H9 (cell line): ENCODE measurements around the gene GFI1B. TPM values are rescaled to one million over a fixed set of nuclear protein-coding genes. Genes with fewer than 3 reads are reported as not detected.

ENCODE experiments used
- DNase-seq: peaks from one replicate; pipeline ENCODE4 v3.0.0-alpha.2; 2017
- H2AFZ ChIP-seq: one replicate; pipeline ENCODE4 v1.6.1; 2013; ENCODE audit warnings: mild to moderate bottlenecking, low read length, control low read depth, moderate library complexity
- H2AK5ac ChIP-seq: 2 replicates; pipeline ENCODE4 v1.6.1; 2013; ENCODE audit warnings: low read length, control low read depth, mixed read lengths; ENCODE audit not compliant: insufficient read length
- H2BK120ac ChIP-seq: one replicate; pipeline ENCODE4 v1.6.1; 2013; ENCODE audit warnings: low read depth, mild to moderate bottlenecking, low read length, control low read depth, inconsistent platforms; ENCODE audit not compliant: poor library complexity, severe bottlenecking
- H2BK12ac ChIP-seq: 2 replicates; pipeline ENCODE4 v1.6.1; 2013; ENCODE audit warnings: low read length, control low read depth, mixed read lengths, low read depth; ENCODE audit not compliant: insufficient read length
- H2BK15ac ChIP-seq: 2 replicates; pipeline ENCODE4 v1.6.1; 2013; ENCODE audit warnings: low read depth, low read length, control low read depth
- H2BK20ac ChIP-seq: one replicate; pipeline ENCODE4 v1.6.1; 2013; ENCODE audit warnings: low read depth, mild to moderate bottlenecking, low read length, control low read depth, inconsistent platforms; ENCODE audit not compliant: poor library complexity, severe bottlenecking
- H2BK5ac ChIP-seq: 2 replicates; pipeline ENCODE4 v1.6.1; 2013; ENCODE audit warnings: low read length, control low read depth, mixed read lengths; ENCODE audit not compliant: insufficient read length
- H3K14ac ChIP-seq: 2 replicates; pipeline ENCODE4 v1.6.1; 2013; ENCODE audit warnings: low read length, control low read depth; ENCODE audit not compliant: insufficient read depth
- H3K18ac ChIP-seq: 2 replicates; pipeline ENCODE4 v1.6.1; 2013; ENCODE audit warnings: low read depth, mild to moderate bottlenecking, mixed read lengths, low read length, control low read depth; ENCODE audit not compliant: insufficient read length
- H3K23ac ChIP-seq: 2 replicates; pipeline ENCODE4 v1.6.1; 2013; ENCODE audit warnings: low read length, control low read depth, mixed read lengths, low read depth; ENCODE audit not compliant: insufficient read length
- H3K23me2 ChIP-seq: 2 replicates; pipeline ENCODE4 v1.6.1; 2013; ENCODE audit warnings: low read depth, mild to moderate bottlenecking, mixed read lengths, low read length, control low read depth; ENCODE audit not compliant: insufficient read length, poor library complexity, severe bottlenecking
- H3K27ac ChIP-seq: 2 replicates; pipeline ENCODE4 v1.5.1; 2013; ENCODE audit warnings: low read length, control low read depth, mixed read lengths, low read depth; ENCODE audit not compliant: insufficient read length
- H3K27me3 ChIP-seq: 2 replicates; pipeline ENCODE4 v1.6.1; 2013; ENCODE audit warnings: low read length, control low read depth, inconsistent platforms; ENCODE audit not compliant: insufficient read depth
- H3K4ac ChIP-seq: 2 replicates; pipeline ENCODE4 v1.6.1; 2013; ENCODE audit warnings: low read depth, mild to moderate bottlenecking, control low read depth, inconsistent platforms, low read length, moderate library complexity
- H3K4me1 ChIP-seq: 2 replicates; pipeline ENCODE4 v1.6.1; 2013; ENCODE audit warnings: low read length, control low read depth, inconsistent platforms; ENCODE audit not compliant: insufficient read depth
- H3K4me2 ChIP-seq: 2 replicates; pipeline ENCODE4 v1.6.1; 2013; ENCODE audit warnings: low read length, control low read depth, mixed read lengths; ENCODE audit not compliant: insufficient read length, insufficient read depth
- H3K56ac ChIP-seq: 2 replicates; pipeline ENCODE4 v1.6.1; 2013; ENCODE audit warnings: low read depth, mild to moderate bottlenecking, mixed read lengths, low read length, control low read depth; ENCODE audit not compliant: insufficient read length
- H3K79me1 ChIP-seq: 2 replicates; pipeline ENCODE4 v1.6.1; 2013; ENCODE audit warnings: low read depth, mild to moderate bottlenecking, moderate library complexity, low read length, control low read depth, inconsistent platforms; ENCODE audit not compliant: insufficient read depth, poor library complexity, severe bottlenecking
- H3K79me2 ChIP-seq: 2 replicates; pipeline ENCODE4 v1.6.1; 2013; ENCODE audit warnings: low read length, control low read depth, inconsistent platforms; ENCODE audit not compliant: insufficient read depth
- H3K9ac ChIP-seq: 2 replicates; pipeline ENCODE4 v1.6.1; 2013; ENCODE audit warnings: low read length, control low read depth, mixed read lengths; ENCODE audit not compliant: insufficient read length; ENCODE audit errors: extremely low read depth
- H3K9me3 ChIP-seq: one replicate; pipeline ENCODE4 v1.6.1; 2013; ENCODE audit warnings: low read depth, low read length, inconsistent platforms; ENCODE audit not compliant: control insufficient read depth
- H3T11ph ChIP-seq: one replicate; pipeline ENCODE4 v1.6.1; 2013; ENCODE audit warnings: mild to moderate bottlenecking, low read length, control low read depth, inconsistent platforms
- H4K20me1 ChIP-seq: one replicate; pipeline ENCODE4 v1.6.1; 2013; ENCODE audit not compliant: control insufficient read depth, insufficient read length, insufficient read depth
- H4K5ac ChIP-seq: 2 replicates; pipeline ENCODE4 v1.6.1; 2013; ENCODE audit warnings: low read depth, mild to moderate bottlenecking, mixed read lengths, low read length, control low read depth; ENCODE audit not compliant: insufficient read length
- H4K8ac ChIP-seq: replicated peaks from 2 replicates; pipeline ENCODE4 v1.6.1; 2013; ENCODE audit warnings: low read length, control low read depth, mixed read lengths, low read depth; ENCODE audit not compliant: insufficient read length
- H4K91ac ChIP-seq: 2 replicates; pipeline ENCODE4 v1.6.1; 2013; ENCODE audit warnings: low read depth, mild to moderate bottlenecking, moderate library complexity, mixed read lengths, low read length, control low read depth; ENCODE audit not compliant: insufficient read length
- H3K27ac Mint-ChIP-seq, 3 experiments: 2 replicates in 2 of 3; 3 replicates in 1 of 3; pipeline ENCODE4 v1.8.0; 2020 to 2021; ENCODE audit warnings: mixed read lengths in 3 of 3, mild to moderate bottlenecking in 1 of 3, moderate library complexity in 1 of 3
- H3K27me3 Mint-ChIP-seq: 2 replicates; pipeline ENCODE4 v1.8.0; 2021; ENCODE audit warnings: low read depth, mild to moderate bottlenecking, moderate library complexity, mixed read lengths
- H3K36me3 Mint-ChIP-seq, 3 experiments: 2 replicates in 2 of 3; 3 replicates in 1 of 3; pipeline ENCODE4 v1.8.0; 2020 to 2021; ENCODE audit warnings: low read depth in 3 of 3, mixed read lengths in 3 of 3; ENCODE audit not compliant: insufficient read depth in 1 of 3
- H3K4me1 Mint-ChIP-seq, 2 experiments: 2 replicates each; pipeline ENCODE4 v1.8.0; 2020; ENCODE audit warnings: mixed read lengths in 2 of 2
- H3K4me3 Mint-ChIP-seq, 2 experiments: 2 replicates in 1 of 2; 3 replicates in 1 of 2; pipeline ENCODE4 v1.8.0; 2020 to 2021; ENCODE audit warnings: mild to moderate bottlenecking in 2 of 2, mixed read lengths in 2 of 2, moderate library complexity in 1 of 2
- H3K9me3 Mint-ChIP-seq, 2 experiments: 2 replicates in 1 of 2; 3 replicates in 1 of 2; pipeline ENCODE4 v1.8.0; 2020; ENCODE audit warnings: mild to moderate bottlenecking in 2 of 2, mixed read lengths in 2 of 2, moderate library complexity in 1 of 2
- WGBS: extraction: QIAGEN DNeasy Blood & Tissue Kit; methylation state at CpG from one replicate; pipeline ENCODE4 v1.1.7; 2013; ENCODE audit warnings: missing lambda C conversion rate, low lambda C conversion rate, mixed read lengths; ENCODE audit not compliant: insufficient read length; ENCODE audit errors: extremely low coverage; 5-methylcytosine and 5-hydroxymethylcytosine counted together
- total RNA-seq: library from RNA; stranded (reverse); gene quantifications from 2 replicates; pipeline ENCODE4 v1.2.1, GENCODE V29; 2021
- TF ChIP-seq, protein P1 (sequence below): fragments of 200-600 bp; sonication (generic); conservative IDR thresholded peaks from 3 replicates; pipeline ENCODE4 v1.8.0; 2021; ENCODE audit warnings: antibody characterized with exemption, mild to moderate bottlenecking

The GFI1B gene
- total RNA-seq, 1 experiment from 2014 or later = not detected

DNA sequence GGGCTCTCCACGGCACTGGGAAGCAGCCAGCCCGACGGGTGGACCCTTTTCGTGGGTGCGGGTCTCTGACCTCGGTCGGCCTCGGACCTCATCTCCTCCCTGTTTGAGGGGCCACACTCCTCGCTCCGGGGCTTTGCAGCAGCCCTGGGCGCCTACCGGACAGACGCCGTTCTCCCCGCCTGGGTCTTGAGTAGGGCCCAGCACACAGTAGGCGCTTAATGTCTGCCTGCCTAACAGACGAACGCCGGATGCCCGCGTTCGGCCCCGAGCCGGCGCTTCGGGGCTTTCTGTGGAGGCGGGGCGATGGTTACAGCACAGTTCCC, 51.5 kb downstream of the GFI1B start:
- TF ChIP-seq, protein P1, sequence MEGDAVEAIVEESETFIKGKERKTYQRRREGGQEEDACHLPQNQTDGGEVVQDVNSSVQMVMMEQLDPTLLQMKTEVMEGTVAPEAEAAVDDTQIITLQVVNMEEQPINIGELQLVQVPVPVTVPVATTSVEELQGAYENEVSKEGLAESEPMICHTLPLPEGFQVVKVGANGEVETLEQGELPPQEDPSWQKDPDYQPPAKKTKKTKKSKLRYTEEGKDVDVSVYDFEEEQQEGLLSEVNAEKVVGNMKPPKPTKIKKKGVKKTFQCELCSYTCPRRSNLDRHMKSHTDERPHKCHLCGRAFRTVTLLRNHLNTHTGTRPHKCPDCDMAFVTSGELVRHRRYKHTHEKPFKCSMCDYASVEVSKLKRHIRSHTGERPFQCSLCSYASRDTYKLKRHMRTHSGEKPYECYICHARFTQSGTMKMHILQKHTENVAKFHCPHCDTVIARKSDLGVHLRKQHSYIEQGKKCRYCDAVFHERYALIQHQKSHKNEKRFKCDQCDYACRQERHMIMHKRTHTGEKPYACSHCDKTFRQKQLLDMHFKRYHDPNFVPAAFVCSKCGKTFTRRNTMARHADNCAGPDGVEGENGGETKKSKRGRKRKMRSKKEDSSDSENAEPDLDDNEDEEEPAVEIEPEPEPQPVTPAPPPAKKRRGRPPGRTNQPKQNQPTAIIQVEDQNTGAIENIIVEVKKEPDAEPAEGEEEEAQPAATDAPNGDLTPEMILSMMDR = no peak
- Histone ChIP-seq H3K9me3 (no peaks in the 10 kb centered on the region), H2BK120ac (no peak overlapping the region), H2BK5ac (no peak overlapping the region), H3K18ac (no peak overlapping the region), H2AFZ (no peak overlapping the region), H3K23ac (no peak overlapping the region), H3K4me1 (no peaks in the 10 kb centered on the region; the same call in 1 of the 2 replicates), H4K5ac (no peak overlapping the region), H3K27ac (no peak overlapping the region), H3K56ac (no peak overlapping the region), H2BK15ac (no peak overlapping the region), H3K14ac (peak overlapping the region; percentile 75; the same call in 1 of the 2 replicates), H4K20me1 (no peaks in the 10 kb centered on the region), H2AK5ac (no peak overlapping the region), H3K79me1 (no peaks in the 10 kb centered on the region), H3T11ph (no peak overlapping the region), H4K91ac (no peak overlapping the region), H3K23me2 (peaks cover 4% of the 10 kb centered on the region), H3K27me3 (no peaks in the 10 kb centered on the region), H3K4me2 (peak overlapping the region; percentile 63), H2BK20ac (no peak overlapping the region), H4K8ac (no peak overlapping the region), H3K9ac (peak overlapping the region; percentile 90), H3K4ac (no peak overlapping the region), H2BK12ac (no peak overlapping the region), H3K79me2 (peaks cover 21% of the 10 kb centered on the region; the same call in 1 of the 2 replicates)
- Mint-ChIP-seq H3K9me3 (peaks cover 2 to 6% of the 10 kb centered on the region in 2 experiments; a peak in 3 of 5 replicates), H3K27ac (peak overlapping the region in 2 of 3 experiments; percentile 95 to 96; a peak in 4 of 7 replicates), H3K27me3 (peaks cover 17% of the 10 kb centered on the region), H3K4me1 (peaks cover 17 to 18% of the 10 kb centered on the region in 2 experiments), H3K4me3 (peak overlapping the region; percentile 93 to 99), H3K36me3 (peaks cover 5 to 12% (median 8%) of the 10 kb centered on the region in 3 experiments; a peak in 5 of 7 replicates)
- DNase-seq = no peak
- no CpG with 5 or more reads among the region's 28 CpGs for WGBS
